SKM-1 treated with dmso at 0.1 percent for 144 hours (cell line): ENCODE results near the gene TRAF4.
"Not testable (repeated sequence)": the region's sequence is repeated elsewhere in the genome, so short reads cannot be mapped to it uniquely, and the experiment has no call there.

Source experiments
- DNase-seq: peaks from one replicate; lab custom pipeline; 2025; ENCODE audit not compliant: unreplicated experiment; lab: John Stamatoyannopoulos, UW

The TRAF4 gene

DNA sequence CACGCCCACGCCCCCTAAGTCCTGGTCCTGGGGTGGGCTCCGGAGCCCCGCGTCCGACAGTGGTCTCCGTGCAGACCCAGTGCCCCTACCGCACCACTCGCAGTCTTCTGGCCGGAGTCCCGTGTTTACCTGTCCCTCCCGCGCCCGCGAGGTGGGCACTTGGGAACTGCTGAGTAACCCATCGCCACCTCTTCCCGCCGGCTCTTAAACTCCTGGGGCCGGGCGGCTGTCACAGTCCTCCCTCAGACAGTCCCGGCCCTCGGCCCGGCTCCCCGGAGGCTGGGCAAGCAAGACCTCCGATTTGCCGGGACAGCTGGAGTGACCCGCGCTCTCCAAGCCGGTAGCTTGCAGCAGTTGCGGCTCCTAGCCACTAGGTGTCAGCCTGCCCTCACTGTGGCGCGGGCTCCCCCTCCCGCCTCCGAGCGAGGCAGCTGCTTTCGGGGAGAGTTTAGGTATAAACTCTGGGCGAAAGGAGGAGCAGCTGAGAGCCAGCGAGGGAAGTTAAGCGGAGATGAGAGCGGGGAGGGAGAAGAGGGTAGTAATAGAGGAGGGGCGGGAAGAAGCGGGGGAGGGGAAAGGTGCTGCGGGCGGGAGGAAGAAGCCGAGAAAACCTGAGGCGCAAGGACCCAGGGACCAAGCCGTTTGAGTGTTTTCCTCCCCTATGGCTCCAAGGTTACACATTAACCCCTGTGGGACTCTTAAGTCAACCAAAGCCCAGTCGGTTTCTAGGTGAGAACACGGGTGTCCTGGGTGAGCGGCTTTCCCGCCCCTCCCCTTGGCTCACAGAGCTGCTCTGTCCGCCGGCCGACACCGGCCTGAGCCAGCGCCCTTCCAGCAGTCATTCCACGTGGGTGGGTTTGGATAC lies 17.0 kb upstream of the TRAF4 start:
- DNase-seq = peak; percentile 95

- peak; percentile 93 for DNase-seq
Measured at GRCh38 chr17:28728364-28729200, 15.2 kb upstream of the TRAF4 start, which contains the start of gene NEK8. NEK8 (plus strand) TSS chr17:28728788; CDS start chr17:28728814, 26 bp downstream.

GRCh38 chr17:28729950-28730330 lies 13.9 kb upstream of the TRAF4 start:
- DNase-seq = no peak

GRCh38 chr17:28733346-28733745 lies 10.5 kb upstream of the TRAF4 start:
- no peak for DNase-seq

DNA sequence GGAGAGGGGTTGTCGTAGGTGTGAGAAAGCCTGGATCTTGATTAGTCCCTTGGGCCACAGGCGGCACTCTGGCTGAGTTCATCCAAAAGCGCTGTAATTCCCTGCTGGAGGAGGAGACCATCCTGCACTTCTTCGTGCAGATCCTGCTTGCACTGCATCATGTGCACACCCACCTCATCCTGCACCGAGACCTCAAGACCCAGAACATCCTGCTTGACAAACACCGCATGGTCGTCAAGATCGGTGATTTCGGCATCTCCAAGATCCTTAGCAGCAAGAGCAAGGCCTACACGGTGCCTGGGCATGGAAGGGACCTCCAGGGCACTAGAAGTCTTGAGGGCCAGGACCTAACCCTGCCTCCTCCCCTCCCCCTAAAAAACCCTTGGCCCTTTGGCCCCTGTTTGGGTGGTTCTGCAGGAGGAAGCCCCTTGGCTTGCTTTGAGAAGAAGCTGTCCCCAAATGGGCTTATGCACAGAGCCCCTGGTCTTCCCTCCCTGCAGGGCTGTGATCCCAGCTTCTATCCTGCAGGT lies 9.0 kb upstream of the TRAF4 start:
- DNase-seq = no peak

DNA sequence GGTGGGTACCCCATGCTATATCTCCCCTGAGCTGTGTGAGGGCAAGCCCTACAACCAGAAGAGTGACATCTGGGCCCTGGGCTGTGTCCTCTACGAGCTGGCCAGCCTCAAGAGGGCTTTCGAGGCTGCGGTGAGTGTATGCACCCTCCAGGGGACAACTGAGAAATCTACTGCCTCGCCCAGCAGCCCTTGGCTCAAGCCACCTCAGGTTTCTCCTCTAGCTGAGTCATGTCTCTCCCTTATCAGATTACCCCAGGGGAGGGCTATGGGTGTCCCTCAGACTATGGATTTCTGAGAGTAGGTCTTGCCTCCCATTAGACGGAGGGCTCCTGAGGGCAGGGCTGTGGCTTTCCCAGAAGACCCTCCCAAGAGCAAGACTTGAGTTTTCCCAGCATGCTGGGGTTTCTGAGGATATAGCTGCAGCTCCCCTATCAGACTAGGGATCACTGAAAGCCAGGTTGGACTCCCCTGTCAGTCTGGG lies 8.5 kb upstream of the TRAF4 start:
- no peak for DNase-seq

GRCh38 chr17:28735913-28736769 lies 7.7 kb upstream of the TRAF4 start:
- DNase-seq = not testable (repeated sequence)

DNA sequence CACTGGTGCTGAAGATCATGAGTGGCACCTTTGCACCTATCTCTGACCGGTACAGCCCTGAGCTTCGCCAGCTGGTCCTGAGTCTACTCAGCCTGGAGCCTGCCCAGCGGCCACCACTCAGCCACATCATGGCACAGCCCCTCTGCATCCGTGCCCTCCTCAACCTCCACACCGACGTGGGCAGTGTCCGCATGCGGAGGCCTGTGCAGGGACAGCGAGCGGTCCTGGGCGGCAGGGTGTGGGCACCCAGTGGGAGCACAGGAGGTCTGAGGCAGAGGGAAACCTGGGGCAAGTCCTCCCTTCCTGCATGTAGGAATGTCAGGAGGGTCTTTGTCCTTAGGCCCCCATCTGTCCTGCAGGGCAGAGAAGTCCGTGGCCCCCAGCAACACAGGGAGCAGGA lies 6.5 kb upstream of the TRAF4 start:
- no peak for DNase-seq

GRCh38 chr17:28737770-28738679 lies 5.8 kb upstream of the TRAF4 start:
- no peak for DNase-seq

DNA sequence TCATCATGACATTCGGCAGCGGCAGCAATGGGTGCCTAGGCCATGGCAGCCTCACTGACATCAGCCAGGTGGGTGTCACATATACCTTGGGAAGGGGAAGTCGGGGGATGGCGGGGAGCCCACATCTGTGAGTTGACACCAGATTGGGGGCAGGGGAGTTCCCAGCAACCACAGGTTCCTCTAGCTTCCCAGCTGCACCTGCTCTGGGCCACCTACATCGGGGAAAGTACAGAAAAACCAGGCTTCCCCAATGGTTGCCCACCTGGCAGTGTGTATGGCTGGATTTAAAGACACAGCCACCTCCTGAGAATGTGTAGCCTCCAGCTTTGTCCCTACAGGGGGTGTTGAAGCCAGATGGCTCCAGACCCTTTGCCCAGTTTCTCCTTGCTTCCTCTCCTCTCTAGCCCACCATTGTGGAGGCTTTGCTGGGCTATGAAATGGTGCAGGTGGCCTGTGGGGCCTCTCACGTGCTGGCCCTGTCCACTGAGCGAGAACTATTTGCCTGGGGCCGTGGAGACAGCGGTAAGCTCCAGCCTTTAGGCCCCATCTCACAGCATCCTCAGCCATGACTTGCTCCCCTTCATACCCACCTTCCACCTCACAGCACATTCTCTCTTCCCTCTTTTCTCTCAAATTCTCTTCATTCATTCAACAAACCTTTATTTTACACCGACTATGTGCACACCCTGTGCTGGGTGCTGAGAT lies 5.0 kb upstream of the TRAF4 start:
- no peak for DNase-seq

- DNase-seq = no peak
Measured at GRCh38 chr17:28740406-28741357, 3.1 kb upstream of the TRAF4 start.

DNA sequence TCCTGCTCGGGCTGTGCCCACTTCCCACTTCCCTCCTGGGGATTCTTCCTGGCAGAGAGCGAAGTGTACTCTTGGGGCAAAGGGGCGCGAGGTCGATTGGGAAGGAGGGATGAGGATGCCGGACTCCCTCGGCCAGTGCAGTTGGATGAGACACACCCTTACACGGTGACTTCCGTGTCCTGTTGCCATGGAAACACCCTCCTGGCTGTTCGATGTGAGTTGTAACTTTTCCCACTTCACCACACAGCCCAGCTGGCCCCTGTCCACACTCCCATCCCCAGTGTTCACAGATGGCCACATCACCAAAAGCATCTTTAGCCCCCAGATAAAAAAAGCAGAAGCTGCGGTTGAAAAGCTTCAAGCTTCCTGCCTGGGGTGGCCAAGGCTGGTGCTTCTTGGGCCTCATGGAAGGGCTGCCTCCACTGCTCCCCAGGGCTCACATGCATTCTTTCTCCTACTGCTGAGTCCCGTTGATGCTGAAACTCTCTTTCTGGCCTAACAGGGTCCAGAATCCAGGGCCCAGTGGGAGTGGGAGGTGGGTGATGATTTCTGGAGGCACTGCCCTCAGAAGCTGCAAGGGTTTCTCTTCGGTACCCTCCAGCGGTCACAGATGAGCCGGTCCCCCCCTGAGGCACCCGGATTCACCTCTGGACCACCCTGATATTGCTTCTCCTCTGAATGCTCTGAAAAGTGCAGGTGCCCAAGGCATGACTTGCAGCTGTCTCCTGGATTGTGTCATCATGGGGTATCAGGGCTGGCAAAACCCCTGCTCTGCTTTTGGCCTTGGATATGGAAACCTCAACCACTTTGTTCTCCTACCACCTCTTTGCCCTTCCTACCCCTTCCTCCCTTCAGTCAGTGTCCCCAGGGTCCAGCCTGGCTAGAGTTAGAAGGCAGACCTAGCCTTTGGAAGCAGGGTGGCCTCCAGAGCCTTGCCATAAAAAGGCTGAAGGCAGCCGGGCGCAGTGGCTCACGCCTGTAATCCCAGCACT lies 2.2 kb upstream of the TRAF4 start:
- peak; percentile 92 for DNase-seq

DNA sequence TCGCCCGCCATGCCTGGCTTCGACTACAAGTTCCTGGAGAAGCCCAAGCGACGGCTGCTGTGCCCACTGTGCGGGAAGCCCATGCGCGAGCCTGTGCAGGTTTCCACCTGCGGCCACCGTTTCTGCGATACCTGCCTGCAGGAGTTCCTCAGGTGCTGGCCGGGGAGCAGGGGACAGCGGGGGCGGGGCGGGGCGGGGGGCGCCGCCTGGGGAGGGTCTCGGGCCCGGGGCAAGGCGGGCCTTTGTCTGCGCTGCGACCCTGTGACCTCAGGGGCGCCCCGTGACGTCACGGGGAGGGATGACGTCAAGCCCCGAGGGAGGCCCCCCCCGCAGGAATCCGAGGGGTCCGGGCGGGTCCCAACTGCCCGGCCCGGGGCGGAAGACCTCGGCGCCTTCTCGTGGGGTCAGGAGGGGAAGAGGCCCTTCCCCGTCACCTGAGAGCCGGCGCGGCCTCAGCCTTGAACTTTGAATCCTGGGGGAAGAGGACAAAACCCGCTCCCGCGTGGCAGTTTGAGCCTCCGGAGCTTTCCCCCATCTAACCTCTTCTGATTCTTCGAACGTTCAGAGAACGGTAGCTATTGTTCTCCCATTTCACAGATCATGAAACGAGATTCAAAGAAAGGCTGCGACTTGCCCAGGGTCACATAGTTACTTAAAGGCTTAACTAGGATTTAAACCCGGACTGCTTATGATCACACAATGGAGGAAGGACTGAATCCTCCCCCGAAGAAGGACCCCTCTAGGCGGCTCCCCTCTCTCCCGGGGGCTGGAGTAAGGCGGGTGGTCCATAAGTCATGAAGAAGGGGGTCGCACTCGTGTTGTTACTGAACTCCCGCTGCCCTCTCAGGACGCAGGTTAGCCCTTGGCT lies 527 bp downstream of the TRAF4 start:
- no peak for DNase-seq

- DNase-seq = no peak
Measured at GRCh38 chr17:28744972-28745785, 1.4 kb downstream of the TRAF4 start.
